GM19468 (cell line): ENCODE results near the gene TASL.
"Not testable (repeated sequence)": the region's sequence is repeated elsewhere in the genome, so short reads cannot be mapped to it uniquely, and the experiment has no call there.

Experiments
- ATAC-seq: cut with Tn5 transposase; IDR thresholded peaks from one replicate; pipeline ENCODE4 v1.9.1; 2021; ENCODE audit warnings: mild to moderate bottlenecking, moderate library complexity, moderate number of reproducible peaks; ENCODE audit not compliant: unreplicated experiment; ENCODE audit errors: extremely low read depth

The TASL gene

DNA sequence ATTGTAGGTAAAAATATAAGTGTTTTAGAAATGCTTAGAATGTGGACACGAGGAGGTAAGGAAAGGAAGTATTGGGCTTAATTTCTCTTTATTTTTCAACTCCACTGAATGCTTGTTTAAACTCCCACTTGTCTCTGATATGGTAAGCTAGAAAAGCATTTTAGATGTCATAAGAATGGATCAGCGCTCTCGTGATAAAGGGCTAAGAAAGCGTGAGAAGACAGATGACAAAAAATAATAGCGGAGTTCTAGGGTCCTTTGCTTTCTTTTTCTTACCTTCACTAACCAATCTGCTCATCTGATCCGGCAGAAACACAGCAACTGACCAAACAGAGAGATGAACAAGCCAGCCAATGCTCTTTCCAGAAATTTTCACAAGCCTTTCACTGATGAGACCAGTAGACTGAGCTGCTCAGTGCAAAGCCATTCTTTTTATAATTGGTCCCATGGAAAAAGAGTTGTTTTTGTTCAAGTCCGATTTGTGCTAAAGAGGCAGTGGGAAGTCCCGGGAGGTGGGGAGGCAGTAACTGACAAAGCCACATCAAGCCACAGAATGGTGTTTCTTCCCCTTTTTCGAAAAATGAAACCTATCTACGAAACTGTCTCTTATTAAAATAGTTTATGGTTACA lies at the start of gene TASL:
Gene TASL, minus strand, starts transcription at position 405 of the 630 bp plus-strand sequence. CDS start 17,411 bp downstream, outside the sequence.
- peak; percentile 90 for ATAC-seq

GRCh38 chrX:30626402-30626801 lies 48.8 kb upstream of the TASL start:
- no peak for ATAC-seq

GRCh38 chrX:30622361-30622760 lies 44.8 kb upstream of the TASL start:
- no peak for ATAC-seq

GRCh38 chrX:30620980-30621618 lies 43.5 kb upstream of the TASL start:
- ATAC-seq = no peak

GRCh38 chrX:30620125-30620524 lies 42.6 kb upstream of the TASL start:
- no peak for ATAC-seq

DNA sequence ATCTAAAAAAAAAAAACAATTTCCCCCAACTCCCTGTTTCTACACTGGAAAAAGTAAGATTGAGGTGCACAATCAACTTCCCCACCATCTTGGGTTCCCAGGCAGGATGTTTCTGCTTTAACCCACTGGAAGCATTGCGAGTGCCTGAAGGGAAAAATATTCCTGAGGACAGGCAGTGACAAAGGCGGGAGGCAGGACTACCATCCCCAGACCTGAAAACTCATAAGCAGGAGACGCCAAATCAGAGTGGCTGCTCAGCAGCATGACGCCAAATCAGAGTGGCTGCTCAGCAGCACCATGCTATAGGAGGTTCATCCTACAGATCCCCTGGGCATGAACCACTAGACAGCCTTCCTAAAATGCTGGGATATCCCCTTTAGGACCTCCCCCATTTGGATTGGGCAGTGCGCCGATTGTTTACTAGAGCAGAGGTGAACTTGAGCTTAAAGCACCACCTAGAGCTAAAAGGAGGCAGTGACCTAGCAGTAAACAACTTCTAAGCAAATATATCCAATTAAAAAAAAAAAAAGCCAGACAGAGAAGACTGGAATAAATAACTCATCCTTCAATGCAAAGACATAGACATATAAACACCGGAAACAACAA lies 40.7 kb upstream of the TASL start:
- no peak for ATAC-seq

- no peak for ATAC-seq
These were observed 37.7 kb upstream of the TASL start for GRCh38 chrX:30615229-30615628.

- no peak for ATAC-seq
These were observed 36.2 kb upstream of the TASL start for GRCh38 chrX:30613721-30614120.

GRCh38 chrX:30612250-30612655 lies 34.7 kb upstream of the TASL start:
- no peak for ATAC-seq

- no peak for ATAC-seq
These were observed 32.5 kb upstream of the TASL start for GRCh38 chrX:30610026-30610425.

GRCh38 chrX:30607155-30607554 lies 29.6 kb upstream of the TASL start:
- ATAC-seq = no peak

DNA sequence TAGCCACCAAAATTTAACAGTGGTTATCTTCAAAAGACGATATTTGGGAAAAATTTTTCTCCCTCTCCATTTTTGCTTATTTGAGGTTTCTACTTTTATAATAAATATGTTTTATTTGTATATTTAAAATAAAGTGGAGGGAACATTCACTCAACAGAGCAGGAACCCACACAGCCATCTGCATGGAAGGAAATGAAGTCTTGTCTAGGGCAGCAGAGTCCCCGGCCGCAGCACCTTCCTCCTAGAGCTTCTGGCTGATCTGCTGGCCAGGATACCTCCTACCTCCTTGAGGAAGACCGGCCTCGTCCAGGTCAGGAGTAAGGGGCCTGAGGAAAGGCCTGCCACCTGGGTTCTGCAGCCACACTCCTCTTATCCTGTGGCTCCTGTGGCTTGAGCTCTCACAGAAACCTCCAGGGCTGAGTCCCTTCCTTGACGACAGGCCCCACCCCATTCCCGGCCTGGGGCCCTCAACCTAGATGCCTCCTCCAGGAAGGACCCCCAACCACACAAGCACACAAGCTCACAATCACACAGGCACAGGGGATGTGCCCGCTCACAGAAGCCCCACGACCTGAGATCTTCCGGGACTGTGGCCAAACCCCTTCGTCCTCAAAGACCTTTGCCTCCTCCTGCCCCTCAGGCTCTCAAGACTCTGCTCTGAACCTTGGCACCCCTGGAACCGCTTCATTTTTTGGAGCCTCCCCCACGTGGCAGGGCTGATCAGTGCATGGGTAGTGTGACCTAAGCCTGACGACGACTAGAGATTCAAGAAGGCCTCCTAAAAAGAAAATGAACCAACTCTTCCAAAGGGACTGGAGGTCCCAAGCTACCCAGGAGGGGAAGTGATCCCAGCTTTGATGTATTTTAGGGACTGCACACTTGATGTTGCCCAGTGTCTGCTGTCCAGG lies 23.0 kb upstream of the TASL start:
- not testable (repeated sequence) for ATAC-seq

GRCh38 chrX:30597216-30598012 lies 19.8 kb upstream of the TASL start:
- ATAC-seq = peak; percentile 77

DNA sequence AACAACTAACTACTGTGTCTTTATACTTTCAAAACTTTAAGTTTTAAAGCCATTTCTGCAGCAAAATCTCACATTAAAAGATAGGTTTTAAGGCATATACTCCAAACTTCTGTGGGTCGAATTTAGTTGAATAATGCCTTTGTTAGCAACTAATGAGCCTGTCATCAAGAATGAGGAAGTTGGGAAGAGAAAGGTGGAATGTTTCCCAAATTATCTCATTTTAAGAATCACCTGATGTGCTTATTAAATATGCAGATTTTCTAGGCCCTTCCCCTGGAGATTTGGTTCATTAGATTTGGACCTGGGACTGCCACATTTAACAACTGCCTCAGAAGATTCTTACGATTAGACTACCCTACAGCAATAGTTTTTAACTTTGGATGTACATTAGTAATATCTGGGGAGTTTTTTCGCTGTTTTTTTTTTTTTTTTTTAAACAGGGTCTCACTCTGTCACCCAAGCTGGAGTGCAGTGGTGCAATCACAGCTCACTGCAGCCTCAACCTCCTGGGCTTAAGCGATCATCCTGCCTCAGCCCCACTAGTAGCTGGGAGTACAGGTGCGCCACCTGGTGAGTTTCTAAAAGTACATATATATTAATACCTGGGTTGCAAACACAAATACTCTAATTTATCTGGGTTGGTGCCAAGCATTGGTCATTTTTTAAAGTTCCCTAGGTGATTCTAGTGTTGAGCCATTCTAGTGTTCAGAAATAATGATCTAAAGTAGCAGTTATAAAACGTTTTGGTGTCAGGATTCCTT lies 16.1 kb upstream of the TASL start:
- no peak for ATAC-seq

- ATAC-seq = no peak
These were observed 15.3 kb upstream of the TASL start for GRCh38 chrX:30592831-30593230.

DNA sequence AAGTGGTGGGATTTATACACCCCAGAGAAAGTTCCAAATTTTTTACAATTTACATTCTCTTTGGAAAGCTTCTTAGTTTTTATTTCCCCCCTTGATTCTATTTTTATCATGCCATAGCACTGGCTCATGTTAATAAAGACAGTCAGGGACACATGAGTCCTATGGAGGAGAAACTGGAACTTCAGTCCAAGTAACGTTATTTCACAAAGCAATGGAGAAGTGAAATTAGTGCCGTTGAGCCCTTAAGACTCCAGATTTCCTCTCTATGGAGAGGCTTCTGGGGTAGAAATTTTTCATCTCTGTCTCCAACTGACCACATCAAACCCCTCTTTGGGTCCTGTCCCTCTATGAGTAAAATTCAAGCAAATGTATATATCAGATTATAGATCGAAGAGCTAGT lies 12.8 kb upstream of the TASL start:
- no peak for ATAC-seq

GRCh38 chrX:30589146-30589888 lies 11.8 kb upstream of the TASL start:
- ATAC-seq = no peak

GRCh38 chrX:30586516-30586915 lies 8.9 kb upstream of the TASL start:
- no peak for ATAC-seq
